ENCODE data around the gene CPED1. TPM values are rescaled to one million over a fixed set of nuclear protein-coding genes. Genes with fewer than 3 reads are reported as not detected.

The CPED1 gene
- total and polyA plus RNA-seq, 2 experiments from 2014 or later: 0.17 to 0.47 TPM

GRCh38 chr7:121012170-121012874, 23.8 kb downstream of the CPED1 start:
- no peak overlapping the region for H2AFZ ChIP-seq
- H3K27me3 ChIP-seq (ENCODE audit: insufficient read depth): no peaks in the 10 kb centered on the region
- Mint-ChIP-seq H3K4me3 (no peak overlapping the region), H3K36me3 (ENCODE audit: low read depth) (no peaks in the 10 kb centered on the region), H3K27ac (no peak overlapping the region), H3K9me3 (no peaks in the 10 kb centered on the region), H3K4me1 (peaks cover 4% of the 10 kb centered on the region; the same call in 2 of the 3 replicates), H3K27me3 (ENCODE audit: insufficient read depth, low read depth, poor library complexity) (peaks cover 2% of the 10 kb centered on the region)
- no peaks in the 10 kb centered on the region for H3F3A ChIP-seq (replicated peaks; ENCODE audit: low read depth)
- H3K9me2 ChIP-seq (ENCODE audit: insufficient read depth): no peaks in the 10 kb centered on the region
- H3K36me3 ChIP-seq (ENCODE audit: insufficient read depth): no peaks in the 10 kb centered on the region
- DNase-seq (ENCODE audit: low spot score): no peak
- H3K27ac ChIP-seq (ENCODE audit: low read depth): no peak overlapping the region
- H3K4me1 ChIP-seq (ENCODE audit: insufficient read depth): peaks cover 3% of the 10 kb centered on the region; the same call in 1 of the 2 replicates
- ATAC-seq: no peak
- no peak overlapping the region for H3K4me2 ChIP-seq
- no peak overlapping the region for H3K4me3 ChIP-seq
- no peaks in the 10 kb centered on the region for H3K79me2 ChIP-seq (replicated peaks; ENCODE audit: insufficient read depth)
- no peaks in the 10 kb centered on the region for H4K20me1 ChIP-seq (replicated peaks; ENCODE audit: insufficient read depth)
- TF ChIP-seq POLR2AphosphoS5 (IDR thresholded peaks at IDR 0.05; ENCODE audit: low read depth) (no peak), JUNB (IDR thresholded peaks at IDR 0.05; ENCODE audit: unreplicated experiment) (no peak), ZNF114 (CRISPR knock-in tag; IDR thresholded peaks at IDR 0.05) (no peak), STAT1 (IDR thresholded peaks at IDR 0.05; ENCODE audit: unreplicated experiment) (no peak), ZNF331 (CRISPR knock-in tag; IDR thresholded peaks at IDR 0.05; ENCODE audit: low read depth) (no peak)

- no peaks in the 10 kb centered on the region for H3K36me3 ChIP-seq (ENCODE audit: insufficient read depth)
- no peak overlapping the region for H2AFZ ChIP-seq
- no peaks in the 10 kb centered on the region for H4K20me1 ChIP-seq (replicated peaks; ENCODE audit: insufficient read depth)
- H3F3A ChIP-seq (replicated peaks; ENCODE audit: low read depth): no peaks in the 10 kb centered on the region
- Mint-ChIP-seq H3K4me3 (no peak overlapping the region), H3K27me3 (ENCODE audit: insufficient read depth, low read depth, poor library complexity) (peaks cover 2% of the 10 kb centered on the region), H3K27ac (no peak overlapping the region), H3K36me3 (ENCODE audit: low read depth) (no peaks in the 10 kb centered on the region), H3K4me1 (no peaks in the 10 kb centered on the region), H3K9me3 (no peaks in the 10 kb centered on the region)
- H3K4me1 ChIP-seq (ENCODE audit: insufficient read depth): no peaks in the 10 kb centered on the region
- ATAC-seq (no peak), DNase-seq (ENCODE audit: low spot score) (no peak)
- no peak overlapping the region for H3K4me2 ChIP-seq
- no peaks in the 10 kb centered on the region for H3K79me2 ChIP-seq (replicated peaks; ENCODE audit: insufficient read depth)
- H3K27me3 ChIP-seq (ENCODE audit: insufficient read depth): no peaks in the 10 kb centered on the region
- H3K4me3 ChIP-seq: no peak overlapping the region
- no peaks in the 10 kb centered on the region for H3K9me2 ChIP-seq (ENCODE audit: insufficient read depth)
- H3K27ac ChIP-seq (ENCODE audit: low read depth): no peak overlapping the region
- no peak for TF ChIP-seq ZNF462 (CRISPR knock-in tag; IDR thresholded peaks at IDR 0.05)
- no peak for TF ChIP-seq NANOG (IDR thresholded peaks at IDR 0.05; ENCODE audit: borderline replicate concordance)
- TF ChIP-seq REST (IDR thresholded peaks at IDR 0.05; ENCODE audit: unreplicated experiment): no peak
- no peak for TF ChIP-seq CTCF (conservative IDR thresholded peaks at IDR 0.05; ENCODE audit: low read depth in 2 of 2)
- no peak for TF ChIP-seq EZH2phosphoT487 (IDR thresholded peaks at IDR 0.05; ENCODE audit: unreplicated experiment)
- TF ChIP-seq CREB1 (CRISPR knock-in tag; IDR thresholded peaks at IDR 0.05; ENCODE audit: low read depth): no peak
- TF ChIP-seq ZNF331 (CRISPR knock-in tag; IDR thresholded peaks at IDR 0.05; ENCODE audit: low read depth): no peak
These were observed 24.4 kb downstream of the CPED1 start for GRCh38 chr7:121012919-121013318.

Measured in GM23338 (cell line).